H1 (cell line): ENCODE results near the gene HPX. TPM values are rescaled to one million over a fixed set of nuclear protein-coding genes. Genes with fewer than 3 reads are reported as not detected.

Experiments
- CTCF ChIA-PET: fragments of 300-600 bp; sonication (Branson Sonifier 250); formaldehyde crosslinking; loops from one replicate; lab custom pipeline; 2021; ENCODE audit not compliant: partially characterized antibody; lab: Charles Lee
- POLR2A ChIA-PET: fragments of 300-600 bp; sonication (Branson Sonifier 250); formaldehyde crosslinking; loops from one replicate; lab custom pipeline; 2021; ENCODE audit warnings: inconsistent platforms; ENCODE audit not compliant: partially characterized antibody; lab: Charles Lee
- DNase-seq, 2 experiments: peaks; one replicate each; pipeline versions ENCODE4 v3.0.0 to v3.0.0-alpha.2; 2010 to 2022; ENCODE audit warnings: low spot score in 2 of 2, low read depth in 1 of 2, mixed read lengths in 1 of 2
- FAIRE-seq: peaks from 2 replicates; lab custom pipeline; 2011; peaks lifted over from hg19 to GRCh38; lab: Jason Lieb, UNC
- H2AFZ ChIP-seq: 2 replicates; pipeline ENCODE4 v1.8.1; 2012; ENCODE audit warnings: low read length, inconsistent platforms
- H2AK5ac ChIP-seq: 2 replicates; pipeline ENCODE4 v1.6.1; 2013; ENCODE audit warnings: low read depth, low read length
- H2BK120ac ChIP-seq: replicated peaks from 2 replicates; pipeline ENCODE3; 2013; ENCODE audit warnings: low read depth, low read length, inconsistent platforms
- H2BK12ac ChIP-seq: 2 replicates; pipeline ENCODE4 v1.6.1; 2013; ENCODE audit warnings: low read depth, low read length
- H2BK15ac ChIP-seq: 2 replicates; pipeline ENCODE4 v1.6.1; 2013; ENCODE audit warnings: low read length
- H2BK20ac ChIP-seq: 2 replicates; pipeline ENCODE4 v1.6.1; 2013; ENCODE audit warnings: low read length
- H2BK5ac ChIP-seq: 2 replicates; pipeline ENCODE4 v1.6.1; 2013; ENCODE audit warnings: low read depth, low read length
- H3K14ac ChIP-seq: 2 replicates; pipeline ENCODE4 v1.6.1; 2013; ENCODE audit warnings: inconsistent platforms; ENCODE audit not compliant: insufficient read length
- H3K18ac ChIP-seq: 2 replicates; pipeline ENCODE4 v1.6.1; 2013; ENCODE audit warnings: low read length; ENCODE audit errors: extremely low read depth
- H3K23ac ChIP-seq: 2 replicates; pipeline ENCODE4 v1.6.1; 2013; ENCODE audit warnings: inconsistent platforms; ENCODE audit not compliant: insufficient read length
- H3K23me2 ChIP-seq: 2 replicates; pipeline ENCODE4 v1.6.1; 2013; ENCODE audit warnings: low read depth, low read length
- H3K27ac ChIP-seq: 2 replicates; pipeline ENCODE4 v1.6.1; 2011; ENCODE audit warnings: low read depth, low read length, inconsistent platforms
- H3K27me3 ChIP-seq, 4 experiments: replicated peaks in 1 of 4; 1 replicate in 1 of 4; 2 replicates in 3 of 4; pipeline versions ENCODE4 v1.6.1 to v1.8.1; 2011 to 2013; ENCODE audit warnings: low read length in 3 of 4, mild to moderate bottlenecking in 3 of 4, inconsistent platforms in 2 of 4, mixed read lengths in 2 of 4, moderate library complexity in 1 of 4; ENCODE audit not compliant: control insufficient read depth in 3 of 4, insufficient read depth in 3 of 4; ENCODE audit errors: extremely low read depth in 1 of 4
- H3K36me3 ChIP-seq, 4 experiments: 2 replicates each; pipeline versions ENCODE4 v1.6.1 to v1.8.1; 2011 to 2013; ENCODE audit warnings: mild to moderate bottlenecking in 4 of 4, low read length in 3 of 4, moderate library complexity in 2 of 4, control low read depth in 1 of 4, inconsistent platforms in 1 of 4; ENCODE audit not compliant: insufficient read depth in 4 of 4, control insufficient read depth in 2 of 4
- H3K4ac ChIP-seq: replicated peaks from 2 replicates; pipeline ENCODE3; 2013; ENCODE audit warnings: low read length, low read depth, mixed read lengths, inconsistent platforms; ENCODE audit not compliant: insufficient read length
- H3K4me1 ChIP-seq, 4 experiments: replicated peaks in 1 of 4; 1 replicate in 1 of 4; 2 replicates in 3 of 4; pipeline versions ENCODE4 v1.6.1 to v1.8.1; 2011 to 2013; ENCODE audit warnings: low read length in 3 of 4, inconsistent platforms in 2 of 4, mixed read lengths in 1 of 4; ENCODE audit not compliant: insufficient read depth in 4 of 4, control insufficient read depth in 3 of 4
- H3K4me2 ChIP-seq, 2 experiments: 2 replicates each; pipeline versions ENCODE4 v1.6.1 to v1.8.1; 2011 to 2013; ENCODE audit warnings: low read depth in 2 of 2, low read length in 2 of 2, control low read depth in 1 of 2, inconsistent platforms in 1 of 2, mild to moderate bottlenecking in 1 of 2; ENCODE audit not compliant: insufficient read depth in 1 of 2
- H3K4me3 ChIP-seq, 4 experiments: fragments of 200-600, 300-600 bp in 1 of 4; sonication (generic), shearing (Covaris generic), sonication (Bioruptor Twin) in 1 of 4; 2 replicates each; pipeline versions ENCODE4 v1.5.1 to v1.8.1; 2011 to 2016; ENCODE audit warnings: low read length in 4 of 4, low read depth in 3 of 4, control low read depth in 2 of 4, inconsistent platforms in 2 of 4, mild to moderate bottlenecking in 2 of 4, mixed read lengths in 1 of 4, moderate library complexity in 1 of 4; ENCODE audit not compliant: insufficient read depth in 2 of 4; ENCODE audit errors: extremely low read depth in 1 of 4
- H3K56ac ChIP-seq: replicated peaks from 2 replicates; pipeline ENCODE3; 2013; ENCODE audit warnings: low read depth, mild to moderate bottlenecking, mixed read lengths, low read length, inconsistent platforms; ENCODE audit not compliant: insufficient read length
- H3K79me1 ChIP-seq: 2 replicates; pipeline ENCODE4 v1.6.1; 2013; ENCODE audit warnings: low read depth, low read length, control low read depth
- H3K79me2 ChIP-seq, 2 experiments: 2 replicates each; pipeline versions ENCODE4 v1.6.1 to v1.8.1; 2012 to 2013; ENCODE audit warnings: low read length in 2 of 2, mild to moderate bottlenecking in 2 of 2, inconsistent platforms in 1 of 2; ENCODE audit not compliant: insufficient read depth in 2 of 2, control insufficient read depth in 1 of 2
- H3K9ac ChIP-seq, 4 experiments: replicated peaks in 1 of 4; 1 replicate in 1 of 4; 2 replicates in 3 of 4; pipeline versions ENCODE4 v1.6.1 to v1.8.1; 2011 to 2013; ENCODE audit warnings: low read depth in 3 of 4, low read length in 3 of 4, control low read depth in 2 of 4, mild to moderate bottlenecking in 2 of 4, moderate library complexity in 2 of 4, inconsistent platforms in 1 of 4; ENCODE audit errors: extremely low read depth in 1 of 4
- H3K9me3 ChIP-seq, 2 experiments: 2 replicates each; pipeline versions ENCODE4 v1.6.1 to v1.8.1; 2012 to 2013; ENCODE audit warnings: mild to moderate bottlenecking in 2 of 2, moderate library complexity in 2 of 2, control low read depth in 1 of 2, inconsistent platforms in 1 of 2, low read depth in 1 of 2, low read length in 1 of 2, mixed read lengths in 1 of 2; ENCODE audit not compliant: insufficient read depth in 2 of 2
- H4K20me1 ChIP-seq, 2 experiments: replicated peaks in 1 of 2; 2 replicates each; pipeline versions ENCODE3 to v1.8.1; 2011 to 2013; ENCODE audit warnings: inconsistent platforms in 2 of 2, low read length in 2 of 2, mild to moderate bottlenecking in 1 of 2; ENCODE audit not compliant: insufficient read depth in 2 of 2, control insufficient read depth in 1 of 2
- H4K5ac ChIP-seq: 2 replicates; pipeline ENCODE4 v1.6.1; 2013; ENCODE audit warnings: low read length, low read depth, mixed read lengths, inconsistent platforms; ENCODE audit not compliant: insufficient read length
- H4K8ac ChIP-seq: 2 replicates; pipeline ENCODE4 v1.8.0; 2013; ENCODE audit warnings: mild to moderate bottlenecking, moderate library complexity, low read length, inconsistent platforms; ENCODE audit not compliant: insufficient read depth; ENCODE audit errors: extremely low read depth
- H4K91ac ChIP-seq: replicated peaks from 2 replicates; pipeline ENCODE3; 2013; ENCODE audit warnings: low read length, mixed read lengths, inconsistent platforms; ENCODE audit not compliant: insufficient read length
- POLR2A ChIP-seq, 2 experiments: IDR thresholded peaks; 1 replicate in 1 of 2; 2 replicates in 1 of 2; pipeline ENCODE4 v1.6.1; 2011; ENCODE audit warnings: low read depth in 2 of 2, low read length in 2 of 2, mild to moderate bottlenecking in 2 of 2; ENCODE audit errors: control extremely low read depth in 1 of 2
- SUZ12 ChIP-seq: fragments of 200-600 bp; sonication (generic); IDR thresholded peaks from 2 replicates; pipeline ENCODE4 v1.6.1; 2012; ENCODE audit warnings: mild to moderate bottlenecking, inconsistent platforms, low read length, moderate library complexity, mixed read lengths
- WGBS, 2 experiments: shearing (Covaris generic) in 1 of 2; methylation state at CpG; one replicate each; pipeline versions ENCODE4 v1.1.6 to v1.1.7; 2013 to 2015; ENCODE audit warnings: low lambda C conversion rate in 2 of 2, mixed read lengths in 2 of 2, inconsistent platforms in 1 of 2, low coverage in 1 of 2, missing lambda C conversion rate in 1 of 2; ENCODE audit not compliant: insufficient replicate concordance in 2 of 2, insufficient coverage in 1 of 2, insufficient read length in 1 of 2; ENCODE audit errors: extremely low coverage in 1 of 2, missing lambda C conversion rate in 1 of 2; 5-methylcytosine and 5-hydroxymethylcytosine counted together
- polyA plus RNA-seq, 7 experiments: library from polyadenylated mRNA; depleted of rRNA in 3 of 7; stranded (reverse) in 5 of 7; unstranded in 2 of 7; fragments of >200 nt in 5 of 7; fragments of 200-250 nt in 2 of 7; gene quantifications; 1 replicate in 5 of 7; 2 replicates in 1 of 7; 4 replicates in 1 of 7; pipeline versions ENCODE4 v1.2.1 to v1.2.3, GENCODE V29; 2011 to 2013; ENCODE audit warnings: missing spikeins in 2 of 7, mixed read lengths in 2 of 7
- total RNA-seq: library from RNA; stranded (reverse); fragmentation: NEBNext Ultra II Directional; extraction: Animal tissue kit (Norgen Biotek cat#: 25700); gene quantifications from 2 replicates; pipeline ENCODE4 v1.2.1, GENCODE V29; 2021

Gene HPX
- total and polyA plus RNA-seq, 2 of the 8 experiments (the other 6 are each of a cell fraction or from before 2014, with no cell fraction given), result 0.80 to 0.97 TPM

GRCh38 chr11:6483015-6483414 lies 42.2 kb upstream of the HPX start:
- H2BK5ac ChIP-seq, result no peak overlapping the region
- DNase-seq (no peak), FAIRE-seq (no peak)
- no peak overlapping the region for H3K18ac ChIP-seq
- H2BK12ac ChIP-seq, result no peak overlapping the region
- H3K4me3 ChIP-seq, result no peak overlapping the region
- H4K20me1 ChIP-seq, result peaks cover 0 to 12% of the 10 kb centered on the region in 2 experiments
- H3K14ac ChIP-seq, result no peak overlapping the region
- no peak overlapping the region for H3K27ac ChIP-seq
- H3K79me1 ChIP-seq, result peaks cover 14% of the 10 kb centered on the region
- no peak overlapping the region for H3K23ac ChIP-seq
- H3K23me2 ChIP-seq, result peaks cover 11% of the 10 kb centered on the region
- no peak overlapping the region for H2AK5ac ChIP-seq
- H4K8ac ChIP-seq, result no peak overlapping the region
- H3K79me2 ChIP-seq, result peaks cover 14 to 39% of the 10 kb centered on the region in 2 experiments
- ChIA-PET CTCF (interaction anchor here (0.5 to 2.5 kb wide), 3 partner anchors 17 to 99 kb away, joined by 3 to 12 read pairs (median 3); no protein-coding TSS in a partner anchor), POLR2A (interaction anchor here (0.8 to 2.2 kb wide), 6 partner anchors 10 to 129 kb away, joined by 3 to 13 read pairs (median 6); partner anchors contain the start of gene DNHD1)
- H3K4ac ChIP-seq, result no peak overlapping the region
- H3K4me1 ChIP-seq, result peaks cover 4 to 13% (median 5%) of the 10 kb centered on the region in 4 experiments
- no peak overlapping the region; a peak in 1 of 4 replicates for H3K4me2 ChIP-seq
- H4K91ac ChIP-seq, result no peak overlapping the region
- no peak overlapping the region for H2BK120ac ChIP-seq
- no peak overlapping the region for H2BK15ac ChIP-seq
- no peaks in the 10 kb centered on the region for H3K27me3 ChIP-seq
- H3K9me3 ChIP-seq, result no peaks in the 10 kb centered on the region
- H2AFZ ChIP-seq, result no peak overlapping the region
- H3K56ac ChIP-seq, result no peak overlapping the region
- no peak for TF ChIP-seq SUZ12
- TF ChIP-seq POLR2A (IDR thresholded peaks at IDR 0.05; ENCODE audit: control extremely low read depth in 1 of 2, low read depth in 2 of 2, low read length in 2 of 2), result peak in 1 of 2 experiments; percentile 55; a peak in 1 of 3 replicates
- WGBS, 2 experiments, result 83% methylated on average over 6 of the region's 6 CpGs; no CpG with 5 or more reads in 1 of the 2 experiments
- H2BK20ac ChIP-seq, result no peak overlapping the region
- H3K9ac ChIP-seq, result no peak overlapping the region
- peaks cover 13 to 64% (median 38%) of the 10 kb centered on the region in 4 experiments for H3K36me3 ChIP-seq
- no peak overlapping the region for H4K5ac ChIP-seq
